PC-3 (cell line): Measurements from ENCODE around the gene SLF1.

Experiments used
- CTCF ChIP-seq: fragments of 300-600 bp; sonication (generic); conservative IDR thresholded peaks from 2 replicates; pipeline ENCODE4 v1.5.1; 2017; ENCODE audit warnings: antibody characterized with exemption, low read depth, mild to moderate bottlenecking, low read length
- EZH2 ChIP-seq: fragments of 300-600 bp; sonication (generic); IDR thresholded peaks from one replicate; pipeline ENCODE4 v1.6.1; 2017; ENCODE audit warnings: antibody characterized with exemption, mild to moderate bottlenecking, low read length; ENCODE audit not compliant: unreplicated experiment
- EZH2phosphoT487 ChIP-seq: fragments of 300-600 bp; sonication (generic); IDR thresholded peaks from 2 replicates; pipeline ENCODE4 v1.6.1; 2018; ENCODE audit warnings: mild to moderate bottlenecking, antibody characterized with exemption, low read length, borderline replicate concordance

- TF ChIP-seq CTCF, result no peak
- no peak for TF ChIP-seq EZH2
- no peak for TF ChIP-seq EZH2phosphoT487
Measured at GRCh38 chr5:94618493-94619328, at the start of gene SLF1, which contains the start of gene KIAA0825.
